HepG2 (cell line): ENCODE measurements around the gene IDH3A.

Experiments
- ATF7 ChIP-seq, 2 experiments: fragments of 450-650 bp in 1 of 2; sonication (generic) in 1 of 2; formaldehyde crosslinking in 1 of 2; IDR thresholded peaks; 2 replicates each; pipeline versions ENCODE4 v1.4.0 to v1.6.1; 2016 to 2020; ENCODE audit warnings: antibody characterized with exemption in 1 of 2, mild to moderate bottlenecking in 1 of 2, missing genetic modification reagents in 1 of 2
- CTCF ChIP-seq: sonication (generic); formaldehyde crosslinking; IDR thresholded peaks from 2 replicates; pipeline ENCODE4 v1.5.0; 2020; ENCODE audit warnings: mild to moderate bottlenecking, missing genetic modification reagents, moderate library complexity
- EZH2 ChIP-seq: conservative IDR thresholded peaks from 2 replicates; pipeline ENCODE4 v1.6.1; 2012; ENCODE audit warnings: mild to moderate bottlenecking, low read depth, low read length, moderate library complexity
- KDM3A ChIP-seq: IDR thresholded peaks from 2 replicates; pipeline ENCODE4 v1.6.1; 2018; ENCODE audit warnings: low read depth, missing compliant biosample characterization
- NAIF1 ChIP-seq: sonication (generic); formaldehyde crosslinking; IDR thresholded peaks from 2 replicates; pipeline ENCODE4 v1.5.0; 2020; ENCODE audit warnings: mild to moderate bottlenecking, missing genetic modification reagents, borderline replicate concordance
- POLR2A ChIP-seq, 2 experiments: IDR thresholded peaks; 2 replicates each; pipeline ENCODE4 v1.6.1; 2011; ENCODE audit warnings: low read depth in 2 of 2, low read length in 2 of 2, mild to moderate bottlenecking in 1 of 2, moderate library complexity in 1 of 2; ENCODE audit not compliant: insufficient read depth in 1 of 2
- RBM22 ChIP-seq: fragments of 200-400 bp; formaldehyde crosslinking; optimal IDR thresholded peaks from 2 replicates; pipeline ENCODE3; 2017; ENCODE audit warnings: mild to moderate bottlenecking, low read length, moderate library complexity
- RCOR2 ChIP-seq: IDR thresholded peaks from 2 replicates; pipeline ENCODE4 v1.6.1; 2016; ENCODE audit warnings: missing biosample characterization, missing genetic modification reagents
- ZNF567 ChIP-seq: sonication (generic); formaldehyde crosslinking; IDR thresholded peaks from 2 replicates; pipeline ENCODE4 v1.8.1; 2023; ENCODE audit warnings: mild to moderate bottlenecking, missing genetic modification reagents, borderline replicate concordance
- ZNF652 ChIP-seq: IDR thresholded peaks from 2 replicates; pipeline ENCODE4 v1.6.1; 2016; ENCODE audit warnings: low read depth, borderline replicate concordance
- ZNF788 ChIP-seq: sonication (generic); formaldehyde crosslinking; IDR thresholded peaks from 2 replicates; pipeline ENCODE4 v1.5.0; 2020; ENCODE audit warnings: mild to moderate bottlenecking, missing genetic modification reagents, borderline replicate concordance
- TF ChIP-seq, protein P1 (sequence below): sonication (generic); formaldehyde crosslinking; IDR thresholded peaks from 2 replicates; pipeline ENCODE4 v1.5.1; 2020; ENCODE audit warnings: missing genetic modification reagents, mild to moderate bottlenecking, borderline replicate concordance
- TF ChIP-seq, protein P2 (sequence below): sonication (generic); formaldehyde crosslinking; IDR thresholded peaks from 2 replicates; pipeline ENCODE4 v1.4.0; 2020; ENCODE audit warnings: missing genetic modification reagents

DNA sequence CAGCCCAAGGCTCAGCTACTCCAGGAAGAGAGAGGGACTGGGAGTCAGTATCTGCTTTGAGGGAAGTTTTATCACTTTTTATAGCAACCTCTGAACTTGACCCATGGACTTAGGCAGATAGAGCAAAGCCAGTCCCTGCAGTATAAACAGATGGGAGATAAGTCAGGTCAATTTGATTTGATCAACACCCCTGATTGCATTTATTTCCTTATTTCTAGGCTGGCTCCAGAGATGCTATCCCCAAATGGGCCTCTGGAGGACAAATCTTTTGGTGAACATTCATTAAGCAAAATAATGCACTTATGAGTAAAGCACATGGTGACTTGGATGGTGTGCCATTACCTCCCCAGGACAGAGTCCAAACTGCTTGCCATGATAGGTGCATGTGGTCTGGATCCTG is 8.9 kb upstream of the IDH3A start:
- TF ChIP-seq CTCF (CRISPR knock-in tag): no peak
- no peak for TF ChIP-seq POLR2A (IDR thresholded peaks at IDR 0.05; ENCODE audit: insufficient read depth in 1 of 2, low read depth in 2 of 2, low read length in 2 of 2)
- TF ChIP-seq RCOR2 (CRISPR knock-in tag): no peak
- TF ChIP-seq NAIF1: no peak
- no peak for TF ChIP-seq EZH2
- TF ChIP-seq, protein P1, sequence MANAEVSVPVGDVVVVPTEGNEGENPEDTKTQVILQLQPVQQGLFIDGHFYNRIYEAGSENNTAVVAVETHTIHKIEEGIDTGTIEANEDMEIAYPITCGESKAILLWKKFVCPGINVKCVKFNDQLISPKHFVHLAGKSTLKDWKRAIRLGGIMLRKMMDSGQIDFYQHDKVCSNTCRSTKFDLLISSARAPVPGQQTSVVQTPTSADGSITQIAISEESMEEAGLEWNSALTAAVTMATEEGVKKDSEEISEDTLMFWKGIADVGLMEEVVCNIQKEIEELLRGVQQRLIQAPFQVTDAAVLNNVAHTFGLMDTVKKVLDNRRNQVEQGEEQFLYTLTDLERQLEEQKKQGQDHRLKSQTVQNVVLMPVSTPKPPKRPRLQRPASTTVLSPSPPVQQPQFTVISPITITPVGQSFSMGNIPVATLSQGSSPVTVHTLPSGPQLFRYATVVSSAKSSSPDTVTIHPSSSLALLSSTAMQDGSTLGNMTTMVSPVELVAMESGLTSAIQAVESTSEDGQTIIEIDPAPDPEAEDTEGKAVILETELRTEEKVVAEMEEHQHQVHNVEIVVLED (CRISPR knock-in tag): no peak
- TF ChIP-seq ZNF567 (CRISPR knock-in tag): no peak
- TF ChIP-seq, protein P2, sequence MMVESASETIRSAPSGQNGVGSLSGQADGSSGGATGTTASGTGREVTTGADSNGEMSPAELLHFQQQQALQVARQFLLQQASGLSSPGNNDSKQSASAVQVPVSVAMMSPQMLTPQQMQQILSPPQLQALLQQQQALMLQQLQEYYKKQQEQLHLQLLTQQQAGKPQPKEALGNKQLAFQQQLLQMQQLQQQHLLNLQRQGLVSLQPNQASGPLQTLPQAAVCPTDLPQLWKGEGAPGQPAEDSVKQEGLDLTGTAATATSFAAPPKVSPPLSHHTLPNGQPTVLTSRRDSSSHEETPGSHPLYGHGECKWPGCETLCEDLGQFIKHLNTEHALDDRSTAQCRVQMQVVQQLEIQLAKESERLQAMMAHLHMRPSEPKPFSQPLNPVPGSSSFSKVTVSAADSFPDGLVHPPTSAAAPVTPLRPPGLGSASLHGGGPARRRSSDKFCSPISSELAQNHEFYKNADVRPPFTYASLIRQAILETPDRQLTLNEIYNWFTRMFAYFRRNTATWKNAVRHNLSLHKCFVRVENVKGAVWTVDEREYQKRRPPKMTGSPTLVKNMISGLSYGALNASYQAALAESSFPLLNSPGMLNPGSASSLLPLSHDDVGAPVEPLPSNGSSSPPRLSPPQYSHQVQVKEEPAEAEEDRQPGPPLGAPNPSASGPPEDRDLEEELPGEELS: no peak
- TF ChIP-seq ZNF788 (CRISPR knock-in tag): no peak
- no peak for TF ChIP-seq ATF7 (IDR thresholded peaks at IDR 0.05)
- TF ChIP-seq ATF7 (CRISPR knock-in tag; IDR thresholded peaks at IDR 0.05): no peak
- TF ChIP-seq KDM3A (CRISPR knock-in tag): no peak
- no peak for TF ChIP-seq ZNF652 (CRISPR knock-in tag)
- no peak for TF ChIP-seq RBM22
